Measurements from ENCODE around the gene GRHL1.

Gene GRHL1

DNA sequence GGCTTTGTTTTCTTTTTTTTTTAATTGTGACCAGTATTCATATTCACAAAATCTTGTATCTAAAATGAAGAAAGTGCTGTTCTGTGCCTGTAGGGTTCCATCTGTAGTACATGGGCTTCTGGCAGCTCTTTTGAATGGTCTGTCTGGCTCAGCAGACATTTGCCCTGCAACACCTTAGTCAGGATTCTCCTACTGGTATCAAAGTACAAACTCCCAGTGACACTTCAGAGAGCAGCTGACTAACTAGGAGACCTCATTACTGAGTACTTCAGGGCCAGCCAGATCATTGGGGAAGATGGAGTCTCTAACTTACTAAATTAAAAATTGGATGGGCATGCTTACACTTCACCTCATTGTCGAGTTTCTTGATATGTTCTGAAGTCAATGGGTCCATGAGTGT, 39.7 kb downstream of the GRHL1 start:
- TF ChIP-seq YY1 (IDR thresholded peaks at IDR 0.05; ENCODE audit: insufficient read depth, insufficient read length) (no peak), ZNF274 (IDR thresholded peaks at IDR 0.05; ENCODE audit: low read depth, low read length) (no peak), SUZ12 (IDR thresholded peaks at IDR 0.05; ENCODE audit: extremely low read depth, insufficient read depth, insufficient read length) (no peak)
- Histone ChIP-seq H3K9ac (ENCODE audit: insufficient read length, low read depth) (no peak overlapping the region), H3K27me3 (ENCODE audit: insufficient read depth, insufficient read length) (no peaks in the 10 kb centered on the region), H3K9me3 (ENCODE audit: insufficient read depth, low read length) (no peaks in the 10 kb centered on the region), H3K4me3 (ENCODE audit: insufficient read length, low read depth) (no peak overlapping the region), H3K36me3 (ENCODE audit: insufficient read depth, insufficient read length, low read length) (no peaks in the 10 kb centered on the region), H3K4me1 (ENCODE audit: insufficient read depth, insufficient read length) (no peaks in the 10 kb centered on the region)
- DNase-seq (ENCODE audit: low read depth, low spot score), result no peak

GRCh38 chr2:9991829-9992273, 40.4 kb downstream of the GRHL1 start:
- Histone ChIP-seq H3K9ac (ENCODE audit: insufficient read length, low read depth) (no peak overlapping the region), H3K27me3 (ENCODE audit: insufficient read depth, insufficient read length) (no peaks in the 10 kb centered on the region), H3K9me3 (ENCODE audit: insufficient read depth, low read length) (no peaks in the 10 kb centered on the region), H3K4me3 (ENCODE audit: insufficient read length, low read depth) (no peak overlapping the region), H3K36me3 (ENCODE audit: insufficient read depth, insufficient read length, low read length) (no peaks in the 10 kb centered on the region), H3K4me1 (ENCODE audit: insufficient read depth, insufficient read length) (no peaks in the 10 kb centered on the region)
- no peak for TF ChIP-seq YY1 (IDR thresholded peaks at IDR 0.05; ENCODE audit: insufficient read depth, insufficient read length)
- no peak for TF ChIP-seq SUZ12 (IDR thresholded peaks at IDR 0.05; ENCODE audit: extremely low read depth, insufficient read depth, insufficient read length)
- no peak for TF ChIP-seq ZNF274 (IDR thresholded peaks at IDR 0.05; ENCODE audit: low read depth, low read length)
- DNase-seq (ENCODE audit: low read depth, low spot score), result no peak

DNA sequence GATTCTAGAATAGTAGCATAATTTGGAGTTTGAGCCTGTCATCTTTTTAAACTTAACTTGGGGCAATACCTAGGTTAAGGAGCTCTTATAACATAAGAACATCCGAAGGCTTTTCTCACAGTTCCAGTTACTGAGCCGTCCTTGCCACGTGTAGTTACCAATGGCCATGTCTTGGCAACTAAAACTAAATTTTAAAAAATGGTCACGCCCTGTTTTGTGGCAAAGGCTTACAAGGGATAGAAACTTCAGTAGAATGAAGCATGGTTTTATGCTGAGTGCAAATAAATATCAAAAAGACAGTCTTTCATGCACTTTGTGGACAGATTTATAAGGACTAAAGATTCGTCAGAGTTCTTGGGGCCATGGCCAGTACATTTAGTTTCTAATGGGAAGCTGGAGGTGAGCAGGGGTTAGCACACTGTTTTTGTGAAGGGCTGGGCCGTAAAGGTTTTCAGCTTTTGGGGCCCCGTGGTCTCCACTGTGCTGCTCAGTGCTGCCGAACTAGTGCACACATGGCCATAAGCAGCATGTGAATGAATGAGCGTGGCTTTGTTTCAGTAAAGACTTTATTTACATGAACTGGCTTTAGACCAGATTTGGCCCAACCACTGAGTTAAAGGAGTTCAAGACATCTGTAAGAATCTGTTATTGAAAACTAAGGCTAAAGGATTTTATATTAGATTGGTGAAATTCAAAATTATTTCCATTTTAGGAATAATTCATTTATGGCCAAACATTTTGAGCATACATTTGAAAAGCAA, 41.1 kb downstream of the GRHL1 start:
- Histone ChIP-seq H3K9ac (ENCODE audit: insufficient read length, low read depth) (no peak overlapping the region), H3K4me1 (ENCODE audit: insufficient read depth, insufficient read length) (no peaks in the 10 kb centered on the region), H3K9me3 (ENCODE audit: insufficient read depth, low read length) (no peaks in the 10 kb centered on the region), H3K4me3 (ENCODE audit: insufficient read length, low read depth) (no peak overlapping the region), H3K36me3 (ENCODE audit: insufficient read depth, insufficient read length, low read length) (no peaks in the 10 kb centered on the region), H3K27me3 (ENCODE audit: insufficient read depth, insufficient read length) (no peaks in the 10 kb centered on the region)
- TF ChIP-seq YY1 (IDR thresholded peaks at IDR 0.05; ENCODE audit: insufficient read depth, insufficient read length), result no peak
- DNase-seq (ENCODE audit: low read depth, low spot score), result no peak

GRCh38 chr2:9993488-9994165, 42.1 kb downstream of the GRHL1 start:
- no peak overlapping the region for H3K9ac ChIP-seq (ENCODE audit: insufficient read length, low read depth)
- no peak overlapping the region for H3K4me3 ChIP-seq (ENCODE audit: insufficient read length, low read depth)
- H3K9me3 ChIP-seq (ENCODE audit: insufficient read depth, low read length), result no peaks in the 10 kb centered on the region
- H3K36me3 ChIP-seq (ENCODE audit: insufficient read depth, insufficient read length, low read length), result no peaks in the 10 kb centered on the region
- no peaks in the 10 kb centered on the region for H3K27me3 ChIP-seq (ENCODE audit: insufficient read depth, insufficient read length)
- TF ChIP-seq SUZ12 (IDR thresholded peaks at IDR 0.05; ENCODE audit: extremely low read depth, insufficient read depth, insufficient read length) (no peak), YY1 (IDR thresholded peaks at IDR 0.05; ENCODE audit: insufficient read depth, insufficient read length) (no peak), ZNF274 (IDR thresholded peaks at IDR 0.05; ENCODE audit: low read depth, low read length) (no peak)
- no peaks in the 10 kb centered on the region for H3K4me1 ChIP-seq (ENCODE audit: insufficient read depth, insufficient read length)
- DNase-seq (ENCODE audit: low read depth, low spot score), result no peak

- no peaks in the 10 kb centered on the region for H3K4me1 ChIP-seq (ENCODE audit: insufficient read depth, insufficient read length)
- H3K36me3 ChIP-seq (ENCODE audit: insufficient read depth, insufficient read length, low read length), result no peaks in the 10 kb centered on the region
- no peak overlapping the region for H3K9ac ChIP-seq (ENCODE audit: insufficient read length, low read depth)
- no peak for TF ChIP-seq YY1 (IDR thresholded peaks at IDR 0.05; ENCODE audit: insufficient read depth, insufficient read length)
- TF ChIP-seq SUZ12 (IDR thresholded peaks at IDR 0.05; ENCODE audit: extremely low read depth, insufficient read depth, insufficient read length), result no peak
- no peak for TF ChIP-seq ZNF274 (IDR thresholded peaks at IDR 0.05; ENCODE audit: low read depth, low read length)
- H3K4me3 ChIP-seq (ENCODE audit: insufficient read length, low read depth), result no peak overlapping the region
- no peaks in the 10 kb centered on the region for H3K27me3 ChIP-seq (ENCODE audit: insufficient read depth, insufficient read length)
- no peaks in the 10 kb centered on the region for H3K9me3 ChIP-seq (ENCODE audit: insufficient read depth, low read length)
- no peak for DNase-seq (ENCODE audit: low read depth, low spot score)
Observed at GRCh38 chr2:9994462-9994861, 43.0 kb downstream of the GRHL1 start.

- TF ChIP-seq ZNF274 (IDR thresholded peaks at IDR 0.05; ENCODE audit: low read depth, low read length), result no peak
- TF ChIP-seq YY1 (IDR thresholded peaks at IDR 0.05; ENCODE audit: insufficient read depth, insufficient read length), result no peak
- TF ChIP-seq SUZ12 (IDR thresholded peaks at IDR 0.05; ENCODE audit: extremely low read depth, insufficient read depth, insufficient read length), result no peak
Observed at GRCh38 chr2:9995059-9995458, 43.6 kb downstream of the GRHL1 start.

DNA sequence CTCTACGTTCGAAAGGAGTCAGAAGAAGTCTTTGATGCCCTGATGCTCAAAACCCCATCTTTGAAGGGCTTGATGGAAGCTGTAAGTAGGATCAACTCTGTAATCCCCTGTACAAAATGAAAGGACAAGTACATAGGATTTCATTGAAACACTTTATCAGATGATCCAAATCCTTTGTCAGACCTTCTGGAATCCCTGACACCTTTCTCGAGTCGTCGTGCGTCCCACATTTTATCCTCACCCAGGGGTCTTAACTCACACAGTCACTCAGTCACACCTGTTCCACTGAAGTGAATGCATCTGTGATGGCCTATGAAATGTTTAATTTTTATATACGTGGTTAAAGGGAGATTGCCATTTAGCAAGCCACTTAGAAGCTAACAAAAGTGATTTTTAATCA, 44.8 kb downstream of the GRHL1 start:
- Histone ChIP-seq H3K9ac (ENCODE audit: insufficient read length, low read depth) (no peak overlapping the region), H3K36me3 (ENCODE audit: insufficient read depth, insufficient read length, low read length) (no peaks in the 10 kb centered on the region), H3K4me1 (ENCODE audit: insufficient read depth, insufficient read length) (no peaks in the 10 kb centered on the region), H3K27me3 (ENCODE audit: insufficient read depth, insufficient read length) (no peaks in the 10 kb centered on the region), H3K4me3 (ENCODE audit: insufficient read length, low read depth) (no peak overlapping the region), H3K9me3 (ENCODE audit: insufficient read depth, low read length) (no peaks in the 10 kb centered on the region)
- no peak for TF ChIP-seq YY1 (IDR thresholded peaks at IDR 0.05; ENCODE audit: insufficient read depth, insufficient read length)
- TF ChIP-seq SUZ12 (IDR thresholded peaks at IDR 0.05; ENCODE audit: extremely low read depth, insufficient read depth, insufficient read length), result no peak
- no peak for TF ChIP-seq ZNF274 (IDR thresholded peaks at IDR 0.05; ENCODE audit: low read depth, low read length)
- DNase-seq (ENCODE audit: low read depth, low spot score), result no peak

More at GRCh38 chr2:9995059-9995458, 43.6 kb downstream of the GRHL1 start:
- Histone ChIP-seq H3K4me3 (ENCODE audit: insufficient read length, low read depth) (no peak overlapping the region), H3K27me3 (ENCODE audit: insufficient read depth, insufficient read length) (no peaks in the 10 kb centered on the region), H3K9me3 (ENCODE audit: insufficient read depth, low read length) (no peaks in the 10 kb centered on the region), H3K9ac (ENCODE audit: insufficient read length, low read depth) (no peak overlapping the region), H3K36me3 (ENCODE audit: insufficient read depth, insufficient read length, low read length) (no peaks in the 10 kb centered on the region), H3K4me1 (ENCODE audit: insufficient read depth, insufficient read length) (no peaks in the 10 kb centered on the region)
- no peak for DNase-seq (ENCODE audit: low read depth, low spot score)
